ENCODE measurements around the gene TMCO4. TPM values are rescaled to one million over a fixed set of nuclear protein-coding genes. Genes with fewer than 3 reads are reported as not detected.

TMCO4 gene
- total and polyA plus RNA-seq, 10 of the 15 experiments (the other 5 are each of a cell fraction or from before 2014, with no cell fraction given): 2.4 to 20.8 (median 13.0) TPM

- intact Hi-C loops (cut with micrococcal nuclease; ENCODE audit: unreplicated experiment): no loop called here
- H3K4me1 ChIP-seq (ENCODE audit: control insufficient read depth, insufficient read depth, low read length): no peaks in the 10 kb centered on the region
- in situ Hi-C loops (cut with MboI): no loop called here
- H3K27me3 ChIP-seq (replicated peaks in 1 of 2; ENCODE audit: control insufficient read depth in 2 of 2, insufficient read depth in 2 of 2, low read length in 1 of 2): no peaks in the 10 kb centered on the region
- SMC1A ChIA-PET (ENCODE audit: uncharacterized antibody, unreplicated experiment): no interaction called here
- H4K20me1 ChIP-seq (ENCODE audit: control insufficient read depth, insufficient read depth): no peaks in the 10 kb centered on the region
- no peak for DNase-seq (ENCODE audit: low read depth, low spot score)
- CTCF ChIA-PET: no interaction called here
- no peaks in the 10 kb centered on the region for H3K79me2 ChIP-seq (ENCODE audit: control insufficient read depth, insufficient read depth, low read length)
- WGBS (ENCODE audit: insufficient coverage, insufficient replicate concordance, low lambda C conversion rate, missing lambda C conversion rate): 59% methylated on average over 4 of the region's 4 CpGs
- FAIRE-seq: no peak
- RAD21 ChIA-PET (ENCODE audit: unreplicated experiment): no interaction called here
- no peaks in the 10 kb centered on the region for H3K9me3 ChIP-seq (replicated peaks; ENCODE audit: control insufficient read depth, insufficient read depth, low read length)
- BruUV-seq (replicated peaks): no TSS peak
- POLR2A ChIA-PET: no interaction called here
- no peak for ATAC-seq
- H2AFZ ChIP-seq (ENCODE audit: control insufficient read depth, low read depth, low read length): no peak overlapping the region
- peaks cover 0 to 7% of the 10 kb centered on the region in 2 experiments; a peak in 2 of 4 replicates for H3K36me3 ChIP-seq (ENCODE audit: control insufficient read depth in 2 of 2, insufficient read depth in 2 of 2, low read length in 1 of 2)
- no peak overlapping the region for H3K4me2 ChIP-seq (ENCODE audit: control insufficient read depth, insufficient read depth)
- no peak for TF ChIP-seq ZNF217 (IDR thresholded peaks at IDR 0.05)
- peak; percentile 50 for TF ChIP-seq MEF2B (IDR thresholded peaks at IDR 0.05; ENCODE audit: partially characterized antibody, poor library complexity, severe bottlenecking)
- H3K27ac ChIP-seq (ENCODE audit: control insufficient read depth, insufficient read depth): no peak overlapping the region
- H3K9ac ChIP-seq (ENCODE audit: control insufficient read depth, insufficient read depth, low read length): no peak overlapping the region
- H3K4me3 ChIP-seq: no peak overlapping the region
Measured at GRCh38 chr1:19720973-19721372, 78.7 kb downstream of the TMCO4 start.

DNA sequence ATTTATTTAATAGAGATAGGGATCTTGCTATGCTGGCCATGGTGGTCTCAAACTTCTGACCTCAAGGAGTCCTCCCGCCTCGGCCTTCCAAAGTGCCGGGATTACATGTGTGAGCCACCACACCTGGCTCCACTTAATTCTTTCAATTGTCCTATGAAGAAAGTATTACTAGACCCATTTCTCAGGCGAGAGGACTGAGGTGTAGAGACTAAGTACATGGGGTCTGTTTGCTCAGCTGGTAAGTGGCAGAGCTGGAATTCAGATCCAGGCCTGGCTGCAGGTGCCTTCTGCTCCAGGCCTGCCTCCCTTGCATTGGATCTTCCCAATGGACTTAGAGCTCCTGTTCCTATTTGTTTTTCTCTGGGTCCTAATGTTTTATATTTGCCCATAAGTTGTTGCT lies 79.5 kb downstream of the TMCO4 start:
- TF ChIP-seq ATF7 (IDR thresholded peaks at IDR 0.05; ENCODE audit: low read depth) (no peak), MEF2B (IDR thresholded peaks at IDR 0.05; ENCODE audit: partially characterized antibody, poor library complexity, severe bottlenecking) (no peak), CBX5 (IDR thresholded peaks at IDR 0.05; ENCODE audit: low read depth) (no peak), KDM1A (IDR thresholded peaks at IDR 0.05; ENCODE audit: borderline replicate concordance) (no peak), SP1 (IDR thresholded peaks at IDR 0.05; ENCODE audit: low read depth, low read length) (no peak), RAD21 (IDR thresholded peaks at IDR 0.05; ENCODE audit: insufficient read depth, low read depth, low read length) (no peak), KAT2A (conservative IDR thresholded peaks at IDR 0.05; ENCODE audit: control insufficient read depth, low read depth, low read length) (no peak)
- TF ChIP-seq, protein P1, sequence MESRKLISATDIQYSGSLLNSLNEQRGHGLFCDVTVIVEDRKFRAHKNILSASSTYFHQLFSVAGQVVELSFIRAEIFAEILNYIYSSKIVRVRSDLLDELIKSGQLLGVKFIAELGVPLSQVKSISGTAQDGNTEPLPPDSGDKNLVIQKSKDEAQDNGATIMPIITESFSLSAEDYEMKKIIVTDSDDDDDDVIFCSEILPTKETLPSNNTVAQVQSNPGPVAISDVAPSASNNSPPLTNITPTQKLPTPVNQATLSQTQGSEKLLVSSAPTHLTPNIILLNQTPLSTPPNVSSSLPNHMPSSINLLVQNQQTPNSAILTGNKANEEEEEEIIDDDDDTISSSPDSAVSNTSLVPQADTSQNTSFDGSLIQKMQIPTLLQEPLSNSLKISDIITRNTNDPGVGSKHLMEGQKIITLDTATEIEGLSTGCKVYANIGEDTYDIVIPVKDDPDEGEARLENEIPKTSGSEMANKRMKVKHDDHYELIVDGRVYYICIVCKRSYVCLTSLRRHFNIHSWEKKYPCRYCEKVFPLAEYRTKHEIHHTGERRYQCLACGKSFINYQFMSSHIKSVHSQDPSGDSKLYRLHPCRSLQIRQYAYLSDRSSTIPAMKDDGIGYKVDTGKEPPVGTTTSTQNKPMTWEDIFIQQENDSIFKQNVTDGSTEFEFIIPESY (IDR thresholded peaks at IDR 0.05): no peak
- TF ChIP-seq, protein P2, sequence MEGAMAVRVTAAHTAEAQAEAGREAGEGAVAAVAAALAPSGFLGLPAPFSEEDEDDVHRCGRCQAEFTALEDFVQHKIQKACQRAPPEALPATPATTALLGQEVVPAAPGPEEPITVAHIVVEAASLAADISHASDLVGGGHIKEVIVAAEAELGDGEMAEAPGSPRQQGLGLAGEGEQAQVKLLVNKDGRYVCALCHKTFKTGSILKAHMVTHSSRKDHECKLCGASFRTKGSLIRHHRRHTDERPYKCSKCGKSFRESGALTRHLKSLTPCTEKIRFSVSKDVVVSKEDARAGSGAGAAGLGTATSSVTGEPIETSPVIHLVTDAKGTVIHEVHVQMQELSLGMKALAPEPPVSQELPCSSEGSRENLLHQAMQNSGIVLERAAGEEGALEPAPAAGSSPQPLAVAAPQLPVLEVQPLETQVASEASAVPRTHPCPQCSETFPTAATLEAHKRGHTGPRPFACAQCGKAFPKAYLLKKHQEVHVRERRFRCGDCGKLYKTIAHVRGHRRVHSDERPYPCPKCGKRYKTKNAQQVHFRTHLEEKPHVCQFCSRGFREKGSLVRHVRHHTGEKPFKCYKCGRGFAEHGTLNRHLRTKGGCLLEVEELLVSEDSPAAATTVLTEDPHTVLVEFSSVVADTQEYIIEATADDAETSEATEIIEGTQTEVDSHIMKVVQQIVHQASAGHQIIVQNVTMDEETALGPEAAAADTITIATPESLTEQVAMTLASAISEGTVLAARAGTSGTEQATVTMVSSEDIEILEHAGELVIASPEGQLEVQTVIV (IDR thresholded peaks at IDR 0.05; ENCODE audit: borderline replicate concordance, partially characterized antibody): no peak
- intact Hi-C loops (cut with micrococcal nuclease; ENCODE audit: unreplicated experiment) (no loop called here), in situ Hi-C loops (cut with MboI) (no loop called here)
- Histone ChIP-seq H3K9me3 (replicated peaks; ENCODE audit: control insufficient read depth, insufficient read depth, low read length) (no peaks in the 10 kb centered on the region), H3K27ac (ENCODE audit: control insufficient read depth, insufficient read depth) (no peak overlapping the region), H4K20me1 (ENCODE audit: control insufficient read depth, insufficient read depth) (no peaks in the 10 kb centered on the region), H3K36me3 (ENCODE audit: control insufficient read depth in 2 of 2, insufficient read depth in 2 of 2, low read length in 1 of 2) (peaks cover 0 to 7% of the 10 kb centered on the region in 2 experiments; a peak in 1 of 4 replicates), H3K27me3 (replicated peaks in 1 of 2; ENCODE audit: control insufficient read depth in 2 of 2, insufficient read depth in 2 of 2, low read length in 1 of 2) (no peaks in the 10 kb centered on the region), H3K4me2 (ENCODE audit: control insufficient read depth, insufficient read depth) (no peak overlapping the region), H3K4me1 (ENCODE audit: control insufficient read depth, insufficient read depth, low read length) (no peaks in the 10 kb centered on the region), H2AFZ (ENCODE audit: control insufficient read depth, low read depth, low read length) (no peak overlapping the region), H3K4me3 (no peak overlapping the region), H3K9ac (ENCODE audit: control insufficient read depth, insufficient read depth, low read length) (no peak overlapping the region), H3K79me2 (ENCODE audit: control insufficient read depth, insufficient read depth, low read length) (no peaks in the 10 kb centered on the region)
- ChIA-PET POLR2A (interaction anchor here (0.6 kb wide), 1 partner anchor 28 kb away, joined by 3 read pairs; no protein-coding TSS in a partner anchor), RAD21 (ENCODE audit: unreplicated experiment) (no interaction called here), SMC1A (ENCODE audit: uncharacterized antibody, unreplicated experiment) (no interaction called here), CTCF (interaction anchor here (2.0 kb wide), 1 partner anchor 16 kb away, joined by 12 read pairs; no protein-coding TSS in a partner anchor)
- FAIRE-seq (no peak), ATAC-seq (no peak), DNase-seq (ENCODE audit: low read depth, low spot score) (no peak)
- 96% methylated on average over 4 of the region's 4 CpGs for WGBS (ENCODE audit: insufficient coverage, insufficient replicate concordance, low lambda C conversion rate, missing lambda C conversion rate)
- no TSS peak for BruUV-seq (replicated peaks)
